Measurements from ENCODE around the gene CYSTM1.

The CYSTM1 gene

GRCh38 chr5:140214831-140215230 lies 39.8 kb downstream of the CYSTM1 start:
- peak; percentile 76 for DNase-seq (ENCODE audit: extremely low read depth, low read depth)
- no peak for TF ChIP-seq CTCF (IDR thresholded peaks at IDR 0.05; ENCODE audit: low read depth, low read length)

- no peak for DNase-seq (ENCODE audit: extremely low read depth, low read depth)
Measured at GRCh38 chr5:140215276-140215675, 40.3 kb downstream of the CYSTM1 start.

GRCh38 chr5:140216478-140217074 lies 41.6 kb downstream of the CYSTM1 start:
- no peak for DNase-seq (ENCODE audit: extremely low read depth, low read depth)
- no peak for TF ChIP-seq CTCF (IDR thresholded peaks at IDR 0.05; ENCODE audit: low read depth, low read length)

More at GRCh38 chr5:140215276-140215675, 40.3 kb downstream of the CYSTM1 start:
- TF ChIP-seq CTCF (IDR thresholded peaks at IDR 0.05; ENCODE audit: low read depth, low read length) = no peak

- TF ChIP-seq CTCF (IDR thresholded peaks at IDR 0.05; ENCODE audit: low read depth, low read length) = no peak
- no peak for DNase-seq (ENCODE audit: extremely low read depth, low read depth)
Measured at GRCh38 chr5:140217299-140218026, 42.5 kb downstream of the CYSTM1 start.

GRCh38 chr5:140219068-140219991 lies 44.3 kb downstream of the CYSTM1 start:
- no peak for DNase-seq (ENCODE audit: extremely low read depth, low read depth)

GRCh38 chr5:140220032-140220697 lies 45.2 kb downstream of the CYSTM1 start:
- no peak for DNase-seq (ENCODE audit: extremely low read depth, low read depth)
- no peak for TF ChIP-seq CTCF (IDR thresholded peaks at IDR 0.05; ENCODE audit: low read depth, low read length)

More at GRCh38 chr5:140219068-140219991, 44.3 kb downstream of the CYSTM1 start:
- TF ChIP-seq CTCF (IDR thresholded peaks at IDR 0.05; ENCODE audit: low read depth, low read length) = no peak
